Measurements from ENCODE around the gene RBM44.
"Not testable (repeated sequence)": the region's sequence is repeated elsewhere in the genome, so short reads cannot be mapped to it uniquely, and the experiment has no call there.

RBM44 gene

GRCh38 chr2:237798236-237799059 is at the start of gene RBM44:
Gene RBM44 (plus strand): TSS chr2:237798779. CDS start chr2:237813610, 14,831 bp downstream.
- DNase-seq: no peak

GRCh38 chr2:237749002-237749401 is 49.6 kb upstream of the RBM44 start:
- DNase-seq: peak; percentile 40

GRCh38 chr2:237749961-237750360 is 48.6 kb upstream of the RBM44 start:
- no peak for DNase-seq

- not testable (repeated sequence) for DNase-seq
These were observed 48.1 kb upstream of the RBM44 start for GRCh38 chr2:237750441-237750840.

- no peak for DNase-seq
These were observed 45.8 kb upstream of the RBM44 start for GRCh38 chr2:237752761-237753165.

GRCh38 chr2:237754182-237754581 is 44.4 kb upstream of the RBM44 start:
- no peak for DNase-seq

GRCh38 chr2:237754626-237755248 is 43.8 kb upstream of the RBM44 start:
- no peak for DNase-seq

GRCh38 chr2:237757616-237758015 is 41.0 kb upstream of the RBM44 start:
- DNase-seq: no peak

GRCh38 chr2:237758185-237758584 is 40.4 kb upstream of the RBM44 start:
- no peak for DNase-seq

- peak; percentile 70 for DNase-seq
These were observed 39.4 kb upstream of the RBM44 start for GRCh38 chr2:237759176-237759575.

GRCh38 chr2:237760506-237761502 is 37.8 kb upstream of the RBM44 start:
- DNase-seq: no peak

GRCh38 chr2:237762291-237763182 is 36.0 kb upstream of the RBM44 start:
- DNase-seq: not testable (repeated sequence)

- DNase-seq: no peak
These were observed 34.8 kb upstream of the RBM44 start for GRCh38 chr2:237763812-237764211.

- DNase-seq: not testable (repeated sequence)
These were observed 33.5 kb upstream of the RBM44 start for GRCh38 chr2:237765122-237765521.

GRCh38 chr2:237765875-237766274 is 32.7 kb upstream of the RBM44 start:
- no peak for DNase-seq

- DNase-seq: no peak
These were observed 32.2 kb upstream of the RBM44 start for GRCh38 chr2:237766340-237766739.

GRCh38 chr2:237772513-237772912 is 26.1 kb upstream of the RBM44 start:
- DNase-seq: no peak

- no peak for DNase-seq
These were observed 24.8 kb upstream of the RBM44 start for GRCh38 chr2:237773826-237774225.

- DNase-seq: peak; percentile 74
These were observed 23.6 kb upstream of the RBM44 start for GRCh38 chr2:237774811-237775553.

GRCh38 chr2:237779521-237779920 is 19.1 kb upstream of the RBM44 start:
- DNase-seq: no peak

GRCh38 chr2:237782181-237782580 is 16.4 kb upstream of the RBM44 start:
- DNase-seq: peak; percentile 32
